ENCODE data around the gene RFNG. TPM values are rescaled to one million over a fixed set of nuclear protein-coding genes. Genes with fewer than 3 reads are reported as not detected.

RFNG gene
- total and polyA plus RNA-seq, 2 of the 13 experiments (the other 11 are each of a cell fraction or from before 2014, with no cell fraction given): 61.4 to 64.0 TPM

DNA sequence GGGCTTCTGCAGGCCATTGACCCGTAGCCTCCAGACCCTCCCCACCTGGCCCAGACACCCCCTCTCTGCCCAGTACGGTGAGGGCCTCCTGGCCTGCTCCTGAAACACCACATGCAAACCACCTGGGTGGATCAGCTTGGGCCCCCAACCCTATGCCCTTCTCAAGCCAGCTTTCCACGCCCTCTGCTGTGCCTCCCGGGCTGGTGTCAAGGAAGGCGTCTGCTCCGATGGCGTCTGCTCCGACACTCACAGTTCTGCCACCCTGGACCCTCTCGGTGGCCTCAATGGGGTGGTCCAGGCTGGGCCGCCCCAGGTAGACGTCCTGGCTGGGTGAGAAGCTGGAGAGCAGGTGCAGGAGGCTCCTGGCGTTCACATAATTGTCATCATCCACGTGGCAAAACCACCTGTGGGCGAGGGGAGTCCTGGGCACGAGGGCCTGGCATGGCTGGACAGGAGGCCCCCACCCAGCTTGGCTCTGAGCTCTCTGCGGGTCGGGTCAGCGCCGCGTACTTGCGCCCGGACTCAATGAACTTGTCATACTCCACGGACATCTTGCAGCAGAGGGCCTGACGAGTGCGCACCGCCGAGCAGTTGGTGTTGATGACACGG is 1.4 kb downstream of the RFNG start (continued):
- TF ChIP-seq, protein P1, sequence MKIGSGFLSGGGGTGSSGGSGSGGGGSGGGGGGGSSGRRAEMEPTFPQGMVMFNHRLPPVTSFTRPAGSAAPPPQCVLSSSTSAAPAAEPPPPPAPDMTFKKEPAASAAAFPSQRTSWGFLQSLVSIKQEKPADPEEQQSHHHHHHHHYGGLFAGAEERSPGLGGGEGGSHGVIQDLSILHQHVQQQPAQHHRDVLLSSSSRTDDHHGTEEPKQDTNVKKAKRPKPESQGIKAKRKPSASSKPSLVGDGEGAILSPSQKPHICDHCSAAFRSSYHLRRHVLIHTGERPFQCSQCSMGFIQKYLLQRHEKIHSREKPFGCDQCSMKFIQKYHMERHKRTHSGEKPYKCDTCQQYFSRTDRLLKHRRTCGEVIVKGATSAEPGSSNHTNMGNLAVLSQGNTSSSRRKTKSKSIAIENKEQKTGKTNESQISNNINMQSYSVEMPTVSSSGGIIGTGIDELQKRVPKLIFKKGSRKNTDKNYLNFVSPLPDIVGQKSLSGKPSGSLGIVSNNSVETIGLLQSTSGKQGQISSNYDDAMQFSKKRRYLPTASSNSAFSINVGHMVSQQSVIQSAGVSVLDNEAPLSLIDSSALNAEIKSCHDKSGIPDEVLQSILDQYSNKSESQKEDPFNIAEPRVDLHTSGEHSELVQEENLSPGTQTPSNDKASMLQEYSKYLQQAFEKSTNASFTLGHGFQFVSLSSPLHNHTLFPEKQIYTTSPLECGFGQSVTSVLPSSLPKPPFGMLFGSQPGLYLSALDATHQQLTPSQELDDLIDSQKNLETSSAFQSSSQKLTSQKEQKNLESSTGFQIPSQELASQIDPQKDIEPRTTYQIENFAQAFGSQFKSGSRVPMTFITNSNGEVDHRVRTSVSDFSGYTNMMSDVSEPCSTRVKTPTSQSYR (CRISPR knock-in tag; IDR thresholded peaks at IDR 0.05; ENCODE audit: borderline replicate concordance): no peak
- TF ChIP-seq, protein P2, sequence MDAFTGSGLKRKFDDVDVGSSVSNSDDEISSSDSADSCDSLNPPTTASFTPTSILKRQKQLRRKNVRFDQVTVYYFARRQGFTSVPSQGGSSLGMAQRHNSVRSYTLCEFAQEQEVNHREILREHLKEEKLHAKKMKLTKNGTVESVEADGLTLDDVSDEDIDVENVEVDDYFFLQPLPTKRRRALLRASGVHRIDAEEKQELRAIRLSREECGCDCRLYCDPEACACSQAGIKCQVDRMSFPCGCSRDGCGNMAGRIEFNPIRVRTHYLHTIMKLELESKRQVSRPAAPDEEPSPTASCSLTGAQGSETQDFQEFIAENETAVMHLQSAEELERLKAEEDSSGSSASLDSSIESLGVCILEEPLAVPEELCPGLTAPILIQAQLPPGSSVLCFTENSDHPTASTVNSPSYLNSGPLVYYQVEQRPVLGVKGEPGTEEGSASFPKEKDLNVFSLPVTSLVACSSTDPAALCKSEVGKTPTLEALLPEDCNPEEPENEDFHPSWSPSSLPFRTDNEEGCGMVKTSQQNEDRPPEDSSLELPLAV (CRISPR knock-in tag; conservative IDR thresholded peaks at IDR 0.05; ENCODE audit: low read depth): no peak
- TF ChIP-seq ZNF772 (CRISPR knock-in tag; IDR thresholded peaks at IDR 0.05): no peak
- TF ChIP-seq, protein P3, sequence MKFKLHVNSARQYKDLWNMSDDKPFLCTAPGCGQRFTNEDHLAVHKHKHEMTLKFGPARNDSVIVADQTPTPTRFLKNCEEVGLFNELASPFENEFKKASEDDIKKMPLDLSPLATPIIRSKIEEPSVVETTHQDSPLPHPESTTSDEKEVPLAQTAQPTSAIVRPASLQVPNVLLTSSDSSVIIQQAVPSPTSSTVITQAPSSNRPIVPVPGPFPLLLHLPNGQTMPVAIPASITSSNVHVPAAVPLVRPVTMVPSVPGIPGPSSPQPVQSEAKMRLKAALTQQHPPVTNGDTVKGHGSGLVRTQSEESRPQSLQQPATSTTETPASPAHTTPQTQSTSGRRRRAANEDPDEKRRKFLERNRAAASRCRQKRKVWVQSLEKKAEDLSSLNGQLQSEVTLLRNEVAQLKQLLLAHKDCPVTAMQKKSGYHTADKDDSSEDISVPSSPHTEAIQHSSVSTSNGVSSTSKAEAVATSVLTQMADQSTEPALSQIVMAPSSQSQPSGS (CRISPR knock-in tag; IDR thresholded peaks at IDR 0.05): no peak
- TF ChIP-seq, protein P4, sequence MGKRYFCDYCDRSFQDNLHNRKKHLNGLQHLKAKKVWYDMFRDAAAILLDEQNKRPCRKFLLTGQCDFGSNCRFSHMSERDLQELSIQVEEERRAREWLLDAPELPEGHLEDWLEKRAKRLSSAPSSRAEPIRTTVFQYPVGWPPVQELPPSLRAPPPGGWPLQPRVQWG (CRISPR knock-in tag; IDR thresholded peaks at IDR 0.05; ENCODE audit: borderline replicate concordance, low read depth): no peak
- TF ChIP-seq FOXP1 (IDR thresholded peaks at IDR 0.05): no peak
- no peak for TF ChIP-seq FOXP1 (CRISPR knock-in tag; IDR thresholded peaks at IDR 0.05)
- TF ChIP-seq, protein P5, sequence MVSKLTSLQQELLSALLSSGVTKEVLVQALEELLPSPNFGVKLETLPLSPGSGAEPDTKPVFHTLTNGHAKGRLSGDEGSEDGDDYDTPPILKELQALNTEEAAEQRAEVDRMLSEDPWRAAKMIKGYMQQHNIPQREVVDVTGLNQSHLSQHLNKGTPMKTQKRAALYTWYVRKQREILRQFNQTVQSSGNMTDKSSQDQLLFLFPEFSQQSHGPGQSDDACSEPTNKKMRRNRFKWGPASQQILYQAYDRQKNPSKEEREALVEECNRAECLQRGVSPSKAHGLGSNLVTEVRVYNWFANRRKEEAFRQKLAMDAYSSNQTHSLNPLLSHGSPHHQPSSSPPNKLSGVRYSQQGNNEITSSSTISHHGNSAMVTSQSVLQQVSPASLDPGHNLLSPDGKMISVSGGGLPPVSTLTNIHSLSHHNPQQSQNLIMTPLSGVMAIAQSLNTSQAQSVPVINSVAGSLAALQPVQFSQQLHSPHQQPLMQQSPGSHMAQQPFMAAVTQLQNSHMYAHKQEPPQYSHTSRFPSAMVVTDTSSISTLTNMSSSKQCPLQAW (CRISPR knock-in tag; IDR thresholded peaks at IDR 0.05): peak; percentile 67
- TF ChIP-seq GLI4 (CRISPR knock-in tag; IDR thresholded peaks at IDR 0.05; ENCODE audit: borderline replicate concordance): no peak
